Muscle layer of duodenum (tissue), 2 donors: ENCODE data around the gene PLAC1.
A peak's percentile ranks its signal among the peaks of the same experiment; 100 is the strongest.

Source experiments
- H3K27ac ChIP-seq: one replicate; pipeline ENCODE4 v1.7.0; 2013; ENCODE audit warnings: mild to moderate bottlenecking, low read length
- H3K27me3 ChIP-seq: one replicate; pipeline ENCODE4 v1.7.0; 2013; ENCODE audit warnings: low read depth, mild to moderate bottlenecking, control low read depth, low read length
- H3K36me3 ChIP-seq, 2 donors: one replicate each; pipeline ENCODE4 v1.7.0; 2013; ENCODE audit warnings: low read length in 2 of 2, control low read depth in 1 of 2, mild to moderate bottlenecking in 1 of 2; ENCODE audit not compliant: insufficient read depth in 2 of 2, control insufficient read depth in 1 of 2
- H3K4me1 ChIP-seq, 2 donors: one replicate each; pipeline ENCODE4 v1.7.0; 2013; ENCODE audit warnings: low read length in 2 of 2, mild to moderate bottlenecking in 2 of 2, control low read depth in 1 of 2, moderate library complexity in 1 of 2; ENCODE audit not compliant: insufficient read depth in 2 of 2, control insufficient read depth in 1 of 2
- H3K4me3 ChIP-seq, 2 donors: one replicate each; pipeline ENCODE4 v1.7.0; 2013; ENCODE audit warnings: low read length in 2 of 2, low read depth in 1 of 2, mild to moderate bottlenecking in 1 of 2
- H3K9me3 ChIP-seq, 2 donors: one replicate each; pipeline ENCODE4 v1.7.0; 2013; ENCODE audit warnings: low read length in 2 of 2, control low read depth in 1 of 2, mild to moderate bottlenecking in 1 of 2; ENCODE audit not compliant: control insufficient read depth in 1 of 2
- donor health status: healthy.

The PLAC1 gene

DNA sequence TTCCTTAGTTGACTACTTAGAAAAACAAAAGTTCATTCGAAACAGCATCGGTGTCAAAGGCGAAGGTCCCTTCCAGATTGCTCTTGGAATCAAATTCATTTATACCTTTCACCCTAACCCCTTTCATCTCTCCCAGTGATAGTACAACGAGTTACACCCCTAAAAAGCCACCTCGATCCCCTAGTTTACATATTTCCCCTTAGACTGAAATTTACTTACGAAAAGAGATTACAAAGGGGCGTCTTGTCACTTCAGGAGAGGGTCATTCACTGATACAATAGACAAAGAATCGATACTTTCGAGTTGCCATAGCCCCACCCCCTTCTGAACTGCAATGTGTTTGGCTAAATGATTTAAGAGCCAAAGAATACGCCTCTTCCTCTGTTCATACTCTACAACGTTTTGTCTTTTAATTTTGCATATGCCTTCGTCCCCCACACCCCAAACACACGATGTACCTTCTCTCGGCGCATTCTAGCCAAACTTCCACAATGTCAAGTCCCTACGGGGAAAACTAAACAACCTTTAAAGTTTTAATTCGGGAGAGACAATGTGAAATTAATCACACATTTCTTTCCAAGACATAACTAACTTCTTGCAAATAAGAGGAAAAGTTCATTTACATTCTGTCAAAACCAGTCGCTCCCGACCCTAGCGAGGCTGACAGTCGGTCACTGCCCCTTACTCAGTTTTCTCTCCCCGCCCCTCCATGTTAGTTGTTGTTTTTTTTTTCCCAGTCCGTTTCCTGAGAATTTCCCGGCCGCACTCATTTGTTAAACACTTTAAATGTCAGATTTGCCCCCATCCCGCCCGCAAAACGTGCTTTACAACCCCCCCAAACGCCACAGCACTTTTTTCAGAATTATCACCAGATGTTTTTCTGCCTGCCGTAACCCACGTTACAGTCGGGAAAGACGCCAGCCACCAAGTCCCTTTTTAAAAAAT is 109.7 kb downstream of the PLAC1 start:
- peak overlapping the region; percentile 55 to 67 for H3K4me3 ChIP-seq
- no peaks in the 10 kb centered on the region for H3K9me3 ChIP-seq
- no peaks in the 10 kb centered on the region for H3K36me3 ChIP-seq
- H3K4me1 ChIP-seq: no peaks in the 10 kb centered on the region
- H3K27me3 ChIP-seq: peaks cover 10% of the 10 kb centered on the region
- peak overlapping the region; percentile 14 for H3K27ac ChIP-seq

DNA sequence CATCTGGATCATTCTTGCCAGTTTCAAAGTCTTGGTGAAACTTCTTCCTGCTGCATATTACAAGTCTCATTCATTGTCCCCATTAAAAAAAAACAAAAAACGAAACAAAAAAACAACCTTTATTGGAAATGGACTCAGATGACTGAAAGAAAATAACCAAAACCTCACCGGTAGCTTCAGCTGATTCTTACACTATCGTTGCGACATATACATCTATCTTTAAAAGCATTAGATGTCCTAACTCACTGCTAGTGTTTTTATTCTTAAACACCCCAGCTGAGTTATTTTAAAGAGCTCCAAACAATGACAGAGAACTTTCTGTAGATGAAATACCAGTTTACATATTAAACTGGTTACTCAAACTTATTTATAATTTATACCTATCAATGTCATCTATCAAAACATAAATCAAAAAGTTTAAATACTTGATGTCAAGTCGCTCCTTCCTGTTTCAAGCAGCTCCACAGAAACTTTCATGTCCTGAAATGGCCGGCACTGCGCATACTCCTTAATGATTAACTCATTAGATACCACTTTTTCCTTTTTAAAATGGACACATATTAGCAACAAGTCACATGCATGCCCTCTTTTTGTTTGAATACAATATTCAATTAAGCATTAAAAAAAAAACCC is 111.1 kb downstream of the PLAC1 start:
- H3K27me3 ChIP-seq: peaks cover 10% of the 10 kb centered on the region
- no peaks in the 10 kb centered on the region for H3K4me1 ChIP-seq
- H3K9me3 ChIP-seq: no peaks in the 10 kb centered on the region
- H3K4me3 ChIP-seq: no peak overlapping the region
- H3K36me3 ChIP-seq: no peaks in the 10 kb centered on the region
- no peak overlapping the region for H3K27ac ChIP-seq

DNA sequence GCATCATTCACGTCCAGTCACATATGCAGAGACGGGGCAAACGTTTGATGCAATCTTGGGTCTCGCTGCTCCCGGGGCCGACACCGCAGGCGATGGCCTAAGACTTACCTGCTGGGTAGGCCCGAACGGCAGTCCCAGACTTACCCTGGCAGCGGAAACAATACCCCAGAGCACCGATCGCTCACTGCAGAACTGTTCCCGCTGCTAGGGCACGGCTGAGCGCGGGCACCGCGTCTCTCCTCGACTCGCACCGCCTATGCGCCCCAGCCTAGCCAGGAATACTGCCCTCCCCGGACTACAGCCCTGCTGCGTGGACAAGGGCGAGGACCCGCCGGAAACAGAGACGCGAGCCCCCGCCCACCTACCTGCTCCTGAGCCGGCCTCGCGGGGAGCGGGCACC is 112.1 kb downstream of the PLAC1 start:
- Histone ChIP-seq H3K27ac (no peak overlapping the region), H3K9me3 (no peaks in the 10 kb centered on the region), H3K4me1 (no peaks in the 10 kb centered on the region), H3K36me3 (no peaks in the 10 kb centered on the region), H3K27me3 (peaks cover 10% of the 10 kb centered on the region), H3K4me3 (no peak overlapping the region)

DNA sequence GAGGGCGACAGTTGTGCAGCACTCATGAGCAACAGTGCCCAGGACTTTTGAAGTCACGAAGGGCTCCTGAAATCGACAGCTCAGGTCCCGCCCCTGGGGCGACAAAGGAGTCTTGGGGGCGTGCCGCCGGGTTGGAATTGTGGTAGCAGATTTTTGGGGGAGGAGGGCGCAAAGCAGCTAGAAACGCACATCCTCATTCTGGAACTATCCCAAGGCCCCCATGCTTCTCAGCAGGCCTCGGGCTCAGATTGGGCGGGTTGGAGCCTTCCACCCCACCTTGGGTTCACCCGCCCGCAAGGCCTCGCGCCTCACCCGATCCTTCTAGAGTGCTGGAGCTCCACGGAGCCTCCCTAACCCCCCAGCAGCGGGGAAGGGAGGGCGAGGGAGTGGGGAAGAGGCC is 112.8 kb downstream of the PLAC1 start:
- Histone ChIP-seq H3K36me3 (no peaks in the 10 kb centered on the region), H3K27me3 (peaks cover 10% of the 10 kb centered on the region), H3K4me1 (no peaks in the 10 kb centered on the region), H3K27ac (no peak overlapping the region), H3K4me3 (no peak overlapping the region), H3K9me3 (no peaks in the 10 kb centered on the region)

DNA sequence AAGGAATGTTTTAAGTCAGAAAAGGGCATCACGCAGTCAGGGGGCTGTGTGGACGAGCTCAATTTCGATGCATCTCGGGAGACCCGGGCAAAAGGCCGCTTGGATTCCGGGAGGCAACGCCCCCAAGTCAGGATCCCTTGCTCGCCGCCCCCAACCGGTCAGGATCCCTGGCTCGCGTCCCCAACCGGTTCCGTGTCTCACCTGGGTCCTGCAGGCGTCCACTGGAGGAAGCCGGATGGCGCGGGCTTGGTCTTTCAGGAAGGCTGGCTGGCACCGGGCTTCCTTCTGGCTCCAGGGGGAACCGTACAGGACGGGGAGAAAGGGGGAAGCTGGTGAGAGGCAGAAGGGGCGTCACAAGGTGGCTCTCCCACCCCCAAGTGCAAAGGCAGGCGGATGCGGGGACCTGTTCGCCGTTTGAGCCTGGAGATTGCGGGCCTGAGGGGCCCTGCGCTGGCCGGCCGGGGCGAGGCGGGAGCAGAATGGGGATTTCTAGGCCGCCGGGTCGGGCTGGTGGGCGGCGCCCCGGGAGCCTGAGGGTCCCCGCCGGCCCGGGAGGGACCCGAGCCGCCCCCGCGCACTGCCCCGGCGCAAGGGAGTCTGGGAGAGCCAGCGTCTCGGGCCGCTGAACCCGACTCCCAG is 113.6 kb downstream of the PLAC1 start:
- no peaks in the 10 kb centered on the region for H3K9me3 ChIP-seq
- peaks cover 10% of the 10 kb centered on the region for H3K27me3 ChIP-seq
- peak overlapping the region; percentile 7 to 45 for H3K4me3 ChIP-seq
- H3K4me1 ChIP-seq: no peaks in the 10 kb centered on the region
- H3K36me3 ChIP-seq: no peaks in the 10 kb centered on the region
- no peak overlapping the region for H3K27ac ChIP-seq

DNA sequence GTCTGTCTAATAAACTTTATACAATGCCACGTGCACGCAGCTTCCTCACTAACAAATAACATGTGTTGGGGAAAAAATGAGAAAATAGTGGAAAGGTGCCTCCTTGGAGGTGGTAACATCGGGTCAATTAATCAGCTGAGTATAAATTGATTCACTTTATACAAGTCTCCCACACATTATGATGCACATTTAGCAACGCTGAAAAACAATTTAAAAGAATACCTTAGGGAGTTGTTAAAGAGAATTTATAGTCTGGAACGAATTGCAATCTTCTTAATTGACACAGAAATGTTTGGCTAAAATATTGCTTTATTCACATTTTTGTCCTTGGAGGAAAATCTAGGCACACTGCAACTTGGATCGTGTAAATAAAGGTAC is 114.1 kb downstream of the PLAC1 start:
- Histone ChIP-seq H3K27ac (no peak overlapping the region), H3K36me3 (no peaks in the 10 kb centered on the region), H3K4me1 (no peaks in the 10 kb centered on the region), H3K27me3 (peaks cover 10% of the 10 kb centered on the region), H3K4me3 (no peak overlapping the region), H3K9me3 (no peaks in the 10 kb centered on the region)

DNA sequence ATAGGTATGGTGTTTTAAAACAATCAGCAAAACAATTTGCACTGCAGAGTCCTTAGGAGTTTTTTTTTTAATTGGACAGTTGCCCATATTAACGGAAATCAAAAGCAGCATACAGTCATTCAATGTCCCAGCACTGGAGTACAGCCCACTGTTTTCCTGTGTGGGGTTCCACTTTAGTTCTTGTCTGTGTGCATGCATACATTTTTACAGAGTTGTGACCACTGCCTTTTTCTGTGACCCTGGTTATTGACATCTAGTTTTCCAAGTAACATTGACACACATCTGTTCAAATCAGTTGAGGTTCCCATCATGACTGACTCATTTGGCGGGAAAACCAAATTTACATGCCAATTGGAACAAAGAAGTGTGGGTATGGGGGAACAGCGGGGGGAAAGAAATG is 115.0 kb downstream of the PLAC1 start:
- no peak overlapping the region for H3K27ac ChIP-seq
- H3K27me3 ChIP-seq: peaks cover 6% of the 10 kb centered on the region
- H3K4me3 ChIP-seq: no peak overlapping the region

DNA sequence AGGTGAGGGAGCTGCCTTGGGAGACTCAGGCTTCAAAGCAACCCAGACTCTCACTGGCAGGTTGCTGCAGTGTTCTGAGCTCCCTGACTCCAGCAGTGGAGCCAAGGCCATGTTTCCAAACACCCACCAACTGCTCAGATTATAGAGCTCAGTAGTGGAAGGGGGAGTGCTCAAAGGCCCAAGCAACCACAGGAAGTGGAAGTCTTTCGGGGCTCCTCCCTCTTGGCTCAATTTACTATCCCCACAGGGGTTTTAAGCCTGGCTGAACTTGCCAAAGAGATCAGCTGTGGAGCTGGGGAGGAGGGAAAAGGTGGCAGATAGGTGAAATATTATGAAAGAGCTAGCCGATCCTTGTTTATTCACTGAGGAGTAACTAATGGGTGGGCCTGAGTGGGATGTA is 115.8 kb downstream of the PLAC1 start:
- Histone ChIP-seq H3K27ac (no peak overlapping the region), H3K27me3 (peaks cover 4% of the 10 kb centered on the region), H3K9me3 (no peaks in the 10 kb centered on the region)

More for the DNA sequence above, 115.0 kb downstream of the PLAC1 start:
- Histone ChIP-seq H3K4me1 (no peaks in the 10 kb centered on the region), H3K9me3 (no peaks in the 10 kb centered on the region), H3K36me3 (no peaks in the 10 kb centered on the region)

DNA sequence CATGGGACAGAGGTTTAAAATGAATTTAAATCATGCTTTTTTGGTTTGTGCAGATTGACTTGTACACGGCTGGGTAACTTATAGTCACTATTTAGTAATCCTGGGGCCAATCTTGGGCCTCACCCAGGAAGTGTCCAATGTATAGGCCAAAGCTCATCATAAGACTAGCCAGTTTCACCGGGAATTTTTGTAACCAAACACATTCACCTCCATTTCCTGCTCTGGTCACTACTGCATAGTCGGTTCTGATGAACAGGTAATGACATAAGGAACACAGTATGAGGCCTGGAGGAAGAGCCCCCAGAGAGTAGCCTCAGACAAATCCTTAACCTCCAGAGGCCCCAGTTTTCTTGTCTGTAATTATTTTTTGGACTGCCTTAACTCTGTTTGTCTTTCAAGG is 116.4 kb downstream of the PLAC1 start:
- H3K27ac ChIP-seq: no peak overlapping the region
- H3K9me3 ChIP-seq: no peaks in the 10 kb centered on the region
- no peaks in the 10 kb centered on the region for H3K4me1 ChIP-seq
- no peaks in the 10 kb centered on the region for H3K36me3 ChIP-seq
- H3K4me3 ChIP-seq: no peak overlapping the region
- peaks cover 2% of the 10 kb centered on the region for H3K27me3 ChIP-seq

More for the DNA sequence above, 115.8 kb downstream of the PLAC1 start:
- Histone ChIP-seq H3K36me3 (no peaks in the 10 kb centered on the region), H3K4me3 (no peak overlapping the region), H3K4me1 (no peaks in the 10 kb centered on the region)

DNA sequence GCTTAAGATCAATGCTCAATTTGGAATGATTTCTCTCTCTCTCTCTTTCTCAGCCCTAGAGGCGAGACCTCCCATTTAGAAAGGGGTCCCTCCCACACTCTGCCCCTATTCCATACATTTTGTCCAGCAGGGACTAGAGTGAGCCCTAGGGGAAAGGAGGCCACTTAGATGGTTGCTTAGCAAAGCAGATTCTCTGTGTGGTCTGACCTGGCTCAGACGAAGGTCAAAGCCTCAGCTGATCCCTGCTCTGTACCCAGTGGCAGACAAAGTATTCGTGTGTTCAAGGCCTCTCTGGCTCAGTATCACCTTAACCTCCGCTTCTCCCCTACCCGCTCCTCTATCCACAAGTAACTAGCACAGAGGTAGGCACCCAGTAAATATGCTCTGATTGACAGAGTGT is 120.0 kb downstream of the PLAC1 start:
- H3K9me3 ChIP-seq: no peaks in the 10 kb centered on the region
- no peaks in the 10 kb centered on the region for H3K4me1 ChIP-seq
- H3K27ac ChIP-seq: no peak overlapping the region
- H3K36me3 ChIP-seq: no peaks in the 10 kb centered on the region
- no peak overlapping the region for H3K4me3 ChIP-seq
- no peaks in the 10 kb centered on the region for H3K27me3 ChIP-seq

DNA sequence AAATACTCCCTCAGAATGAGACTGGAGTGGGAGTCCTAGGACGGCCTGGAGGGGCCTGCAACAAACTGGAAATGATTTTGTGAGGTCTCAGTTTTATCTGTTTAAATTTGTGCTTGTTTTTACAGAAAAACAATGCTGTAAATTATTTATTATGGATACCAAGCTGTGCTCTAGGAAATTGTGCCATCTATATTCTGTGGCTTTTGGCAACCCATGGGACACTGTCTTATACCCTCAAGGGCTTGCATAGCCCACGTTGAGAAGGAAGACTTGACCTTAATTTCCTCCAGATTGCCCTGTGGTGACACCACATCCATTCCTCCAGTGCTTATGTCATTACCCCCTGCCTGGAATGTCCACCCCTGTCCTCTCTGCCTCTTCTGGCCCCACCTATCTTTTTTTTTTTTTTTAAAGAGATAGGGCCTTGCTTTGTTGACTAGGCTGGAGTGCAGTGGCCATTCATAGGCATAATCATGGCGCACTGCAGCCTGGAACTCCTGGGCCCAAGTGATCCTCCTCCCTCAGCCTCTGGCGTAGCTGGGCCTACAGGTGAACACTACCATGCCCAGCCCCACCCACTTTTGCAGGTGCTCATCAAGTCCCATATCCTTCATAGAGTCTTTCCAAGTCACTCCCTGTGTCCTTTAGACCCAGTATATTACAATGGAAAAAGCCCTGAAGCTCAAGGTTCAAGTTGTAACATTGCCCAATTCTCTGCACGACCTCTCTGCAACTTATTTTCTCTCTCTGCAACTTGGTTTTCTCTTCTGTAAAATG is 120.9 kb downstream of the PLAC1 start:
- H3K4me3 ChIP-seq: no peak overlapping the region
- no peaks in the 10 kb centered on the region for H3K4me1 ChIP-seq
- H3K9me3 ChIP-seq: no peaks in the 10 kb centered on the region
- H3K36me3 ChIP-seq: no peaks in the 10 kb centered on the region
- H3K27me3 ChIP-seq: no peaks in the 10 kb centered on the region
- peak overlapping the region; percentile 60 for H3K27ac ChIP-seq
